Upper lobe of left lung (tissue), 4 donors: ENCODE data around the gene EMD.

Source experiments
- CTCF ChIP-seq, 6 experiments: fragments of 450-650 bp in 4 of 6; fragments of 200-600 bp in 2 of 6; sonication (generic) in 2 of 6; IDR thresholded peaks; one replicate each; pipeline ENCODE4 v1.5.1; 2016 to 2019; ENCODE audit warnings: antibody characterized with exemption in 6 of 6
- POLR2AphosphoS5 ChIP-seq, 2 donors: sonication (generic); formaldehyde crosslinking; IDR thresholded peaks; one replicate each; pipeline ENCODE4 v1.5.1; 2017; ENCODE audit warnings: antibody characterized with exemption in 2 of 2

- TF ChIP-seq CTCF (IDR thresholded peaks at IDR 0.05) (no peak), POLR2AphosphoS5 (IDR thresholded peaks at IDR 0.05) (no peak)
Measured at GRCh38 chrX:154350429-154351182, 28.5 kb upstream of the EMD start.
